ENCODE results near the gene CAMK1G. TPM values are rescaled to one million over a fixed set of nuclear protein-coding genes. Genes with fewer than 3 reads are reported as not detected.

The CAMK1G gene
- total RNA-seq, 4 donors from 2014 or later, result 0.21 to 4.9 TPM; not detected in 2

GRCh38 chr1:209627027-209627731 lies 43.7 kb downstream of the CAMK1G start:
- TF ChIP-seq EP300 (IDR thresholded peaks at IDR 0.05) (no peak), POLR2A (IDR thresholded peaks at IDR 0.05) (no peak), CTCF (IDR thresholded peaks at IDR 0.05) (no peak)
- peaks cover 0 to 22% (median 2%) of the 10 kb centered on the region in 4 donors for H3K4me1 ChIP-seq
- no peaks in the 10 kb centered on the region for H3K9me3 ChIP-seq
- no peaks in the 10 kb centered on the region for H3K27me3 ChIP-seq
- H3K27ac ChIP-seq, result no peak overlapping the region
- WGBS, 2 donors, result 52 to 53% methylated on average over 9 to 13 of the region's 16 CpGs
- DNase-seq (ENCODE audit: low spot score in 2 of 2), result no peak
- H3K36me3 ChIP-seq, result no peaks in the 10 kb centered on the region
- H3K4me3 ChIP-seq, result no peak overlapping the region

- no peaks in the 10 kb centered on the region for H3K27me3 ChIP-seq
- peak; percentile 44 to 81 for DNase-seq (ENCODE audit: low spot score in 2 of 2)
- peaks cover 0 to 22% (median 2%) of the 10 kb centered on the region in 4 donors for H3K4me1 ChIP-seq
- TF ChIP-seq CTCF (IDR thresholded peaks at IDR 0.05) (peak; percentile 85 to 98 (median 90)), EP300 (IDR thresholded peaks at IDR 0.05) (no peak)
- no peak overlapping the region for H3K4me3 ChIP-seq
- no peaks in the 10 kb centered on the region for H3K9me3 ChIP-seq
- H3K36me3 ChIP-seq, result no peaks in the 10 kb centered on the region
- no peak overlapping the region for H3K27ac ChIP-seq
- 42 to 64% methylated on average over 10 to 11 of the region's 16 CpGs for WGBS, 2 donors
Measured at GRCh38 chr1:209627732-209628196, 44.2 kb downstream of the CAMK1G start.

- Histone ChIP-seq H3K27me3 (no peaks in the 10 kb centered on the region), H3K27ac (no peak overlapping the region), H3K9me3 (no peaks in the 10 kb centered on the region), H3K4me3 (no peak overlapping the region), H3K36me3 (no peaks in the 10 kb centered on the region), H3K4me1 (peaks cover 0 to 22% (median 2%) of the 10 kb centered on the region in 4 donors)
- 88 to 90% methylated on average over 7 of the region's 7 CpGs for WGBS, 2 donors
- no peak for DNase-seq (ENCODE audit: low spot score in 2 of 2)
- TF ChIP-seq CTCF (IDR thresholded peaks at IDR 0.05), result no peak
- TF ChIP-seq EP300 (IDR thresholded peaks at IDR 0.05), result no peak
- TF ChIP-seq POLR2A (IDR thresholded peaks at IDR 0.05), result no peak
Measured at GRCh38 chr1:209628618-209629299, 45.2 kb downstream of the CAMK1G start.

GRCh38 chr1:209629621-209630382 lies 46.3 kb downstream of the CAMK1G start:
- 90 to 92% methylated on average over 11 of the region's 11 CpGs for WGBS, 2 donors
- Histone ChIP-seq H3K4me1 (peaks cover 0 to 22% (median 2%) of the 10 kb centered on the region in 4 donors), H3K27me3 (no peaks in the 10 kb centered on the region)

More at GRCh38 chr1:209629621-209630382, 46.3 kb downstream of the CAMK1G start:
- no peak for DNase-seq (ENCODE audit: low spot score in 2 of 2)
- TF ChIP-seq EP300 (IDR thresholded peaks at IDR 0.05) (no peak), CTCF (IDR thresholded peaks at IDR 0.05) (no peak), POLR2A (IDR thresholded peaks at IDR 0.05) (no peak)
- no peaks in the 10 kb centered on the region for H3K36me3 ChIP-seq
- H3K27ac ChIP-seq, result no peak overlapping the region
- H3K9me3 ChIP-seq, result no peaks in the 10 kb centered on the region
- H3K4me3 ChIP-seq, result no peak overlapping the region
